Measurements from ENCODE around the gene MANSC4.

The MANSC4 gene

DNA sequence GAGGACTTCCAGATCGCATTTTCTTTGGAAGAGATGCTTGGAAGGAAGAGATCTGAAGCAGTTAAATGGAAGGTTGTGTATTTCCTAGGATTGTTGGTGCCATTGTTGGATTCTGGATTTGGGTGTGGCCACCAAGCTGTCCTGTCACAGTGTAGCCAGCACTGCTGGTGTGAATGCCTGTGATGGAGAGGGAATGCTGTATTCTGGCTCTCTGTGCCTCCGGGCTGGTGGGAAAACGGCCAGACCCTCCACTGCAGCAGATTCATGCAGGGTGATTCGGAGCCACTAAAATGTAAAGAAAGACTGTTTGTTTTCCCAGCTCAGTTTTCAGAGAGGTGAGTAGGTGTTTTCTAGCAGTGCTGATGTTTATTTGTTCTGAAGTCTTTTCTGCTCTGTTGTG is 30.7 kb upstream of the MANSC4 start:
- H3K9me3 Mint-ChIP-seq: no peaks in the 10 kb centered on the region
- peaks cover 30% of the 10 kb centered on the region for H3K27me3 Mint-ChIP-seq (ENCODE audit: low read depth)
- no peak overlapping the region for H3K27ac Mint-ChIP-seq
- H3K4me1 Mint-ChIP-seq (ENCODE audit: low read depth): peaks cover 13% of the 10 kb centered on the region
- H3K36me3 Mint-ChIP-seq (ENCODE audit: low read depth): no peaks in the 10 kb centered on the region
- H3K4me3 Mint-ChIP-seq: no peak overlapping the region

DNA sequence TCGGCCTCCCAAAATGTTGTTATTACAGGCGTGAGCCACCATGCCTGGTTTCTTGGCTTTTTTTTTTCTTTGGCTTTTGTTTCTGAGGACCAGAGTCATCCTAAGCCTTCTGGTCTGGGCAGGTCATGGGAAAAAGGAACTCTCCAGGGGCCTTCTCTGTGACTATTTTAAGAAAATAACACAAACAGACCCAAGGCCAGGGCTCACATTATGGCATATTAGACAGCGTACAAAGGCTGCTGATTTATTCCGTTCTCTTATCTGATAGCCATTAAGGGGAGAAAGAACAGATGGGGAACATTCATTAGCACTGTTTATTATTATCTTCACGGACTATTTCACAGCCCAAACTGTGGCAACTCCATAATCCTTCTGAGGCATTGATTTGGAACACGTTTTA is 28.8 kb upstream of the MANSC4 start:
- H3K9me3 Mint-ChIP-seq: no peaks in the 10 kb centered on the region
- no peak overlapping the region for H3K27ac Mint-ChIP-seq
- peaks cover 11% of the 10 kb centered on the region for H3K4me1 Mint-ChIP-seq (ENCODE audit: low read depth)
- no peaks in the 10 kb centered on the region for H3K36me3 Mint-ChIP-seq (ENCODE audit: low read depth)
- H3K4me3 Mint-ChIP-seq: no peak overlapping the region
- H3K27me3 Mint-ChIP-seq (ENCODE audit: low read depth): peaks cover 25% of the 10 kb centered on the region

DNA sequence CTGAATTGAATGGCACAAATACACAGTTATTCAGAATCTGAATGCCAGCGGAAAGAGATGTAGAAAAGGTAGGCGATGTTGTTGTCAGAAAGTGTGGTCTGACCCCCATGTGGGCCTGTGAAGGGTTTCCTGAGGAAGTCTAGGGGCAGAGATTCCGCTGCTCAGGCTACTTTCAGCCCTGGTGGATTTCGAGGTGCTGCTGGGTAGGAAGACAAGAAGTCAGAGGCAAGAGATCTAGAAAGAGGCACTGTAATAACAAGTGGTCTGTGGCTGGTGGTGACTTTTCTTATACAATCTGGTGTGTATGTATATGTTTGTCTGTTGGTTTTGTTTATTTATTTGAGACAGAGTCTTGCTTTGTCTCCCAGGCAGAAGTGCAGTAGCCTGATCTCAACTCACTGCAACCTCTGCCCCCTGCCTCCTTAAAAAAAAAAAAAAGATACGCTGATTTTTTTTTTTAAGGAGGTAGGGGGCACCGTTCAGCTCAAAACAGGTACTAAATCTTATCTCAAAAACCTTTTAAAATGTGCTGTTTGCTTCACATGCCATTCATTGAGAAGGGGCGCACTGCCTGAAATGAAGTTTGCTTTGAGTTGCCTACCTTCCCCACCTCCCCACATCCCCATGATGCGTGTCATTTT is 27.1 kb upstream of the MANSC4 start:
- Mint-ChIP-seq H3K4me3 (peak overlapping the region; percentile 38), H3K27ac (no peak overlapping the region), H3K9me3 (no peaks in the 10 kb centered on the region), H3K36me3 (ENCODE audit: low read depth) (no peaks in the 10 kb centered on the region), H3K4me1 (ENCODE audit: low read depth) (peaks cover 13% of the 10 kb centered on the region), H3K27me3 (ENCODE audit: low read depth) (peaks cover 21% of the 10 kb centered on the region)

DNA sequence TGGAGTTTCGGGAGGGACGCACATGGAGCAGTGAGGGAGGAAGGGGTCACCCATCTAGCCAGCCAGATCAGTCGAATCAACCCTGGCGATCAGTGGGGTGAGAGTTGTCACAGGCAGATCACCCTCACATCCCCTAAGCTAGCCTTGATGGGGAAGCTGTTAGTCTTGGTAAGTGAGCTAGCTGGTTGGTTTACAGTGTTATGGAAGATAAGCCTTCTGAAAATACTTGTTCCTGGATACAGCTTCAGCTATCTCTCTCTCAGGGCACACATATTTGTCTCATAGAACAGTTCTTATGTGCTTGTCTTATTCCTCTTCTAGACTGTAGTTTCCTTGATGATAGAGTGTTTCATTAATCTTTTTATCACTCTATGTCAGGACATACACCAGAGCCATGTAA is 26.2 kb upstream of the MANSC4 start:
- H3K4me3 Mint-ChIP-seq: no peak overlapping the region
- H3K9me3 Mint-ChIP-seq: no peaks in the 10 kb centered on the region
- peaks cover 20% of the 10 kb centered on the region for H3K4me1 Mint-ChIP-seq (ENCODE audit: low read depth)
- H3K27me3 Mint-ChIP-seq (ENCODE audit: low read depth): peaks cover 14% of the 10 kb centered on the region
- H3K27ac Mint-ChIP-seq: no peak overlapping the region
- no peaks in the 10 kb centered on the region for H3K36me3 Mint-ChIP-seq (ENCODE audit: low read depth)

DNA sequence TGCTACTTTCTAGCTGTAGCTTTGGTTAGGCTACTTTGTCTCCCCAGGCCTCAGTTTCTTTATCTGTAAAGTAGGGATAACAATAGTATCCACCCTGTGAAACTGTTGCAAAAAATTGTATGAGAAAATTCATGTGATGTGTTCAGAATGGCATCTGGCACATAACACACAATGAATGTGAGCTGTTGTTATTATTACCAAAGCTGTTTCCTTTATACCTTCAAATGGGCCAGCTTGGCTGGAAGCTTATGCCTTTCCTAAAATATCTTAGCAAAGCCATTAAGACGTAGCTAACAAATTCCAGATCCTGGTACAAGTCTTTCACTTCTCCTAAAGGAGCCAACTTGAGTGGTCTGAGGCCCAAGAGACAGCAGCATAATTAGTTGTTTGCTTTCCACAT is 25.2 kb upstream of the MANSC4 start:
- H3K36me3 Mint-ChIP-seq (ENCODE audit: low read depth): peaks cover 2% of the 10 kb centered on the region
- peaks cover 26% of the 10 kb centered on the region for H3K4me1 Mint-ChIP-seq (ENCODE audit: low read depth)

DNA sequence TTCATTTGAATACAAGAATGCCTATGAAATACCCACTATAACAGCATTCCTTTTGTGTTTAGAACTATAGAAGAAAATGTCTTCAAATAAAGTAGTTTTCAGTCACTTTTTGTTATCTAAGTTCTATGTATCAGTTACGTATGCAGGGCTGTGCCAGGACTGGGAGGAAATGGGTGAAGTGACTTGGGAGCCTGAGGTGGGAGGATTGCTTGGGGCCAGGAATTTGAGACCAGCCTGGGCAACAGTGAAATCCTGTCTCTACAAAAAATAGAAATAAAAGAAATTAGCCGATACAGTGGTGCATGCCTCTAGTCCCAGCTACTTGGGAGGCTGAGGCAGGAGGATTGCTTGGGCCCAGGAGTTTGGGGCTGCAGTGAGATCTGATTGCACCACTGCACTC is 22.9 kb upstream of the MANSC4 start:
- H3K4me1 Mint-ChIP-seq (ENCODE audit: low read depth): peaks cover 26% of the 10 kb centered on the region
- peaks cover 11% of the 10 kb centered on the region for H3K36me3 Mint-ChIP-seq (ENCODE audit: low read depth)
- H3K4me3 Mint-ChIP-seq: no peak overlapping the region
- H3K27me3 Mint-ChIP-seq (ENCODE audit: low read depth): peaks cover 7% of the 10 kb centered on the region
- no peak overlapping the region for H3K27ac Mint-ChIP-seq
- H3K9me3 Mint-ChIP-seq: no peaks in the 10 kb centered on the region

More for the DNA sequence above, 25.2 kb upstream of the MANSC4 start:
- Mint-ChIP-seq H3K27me3 (ENCODE audit: low read depth) (peaks cover 8% of the 10 kb centered on the region), H3K4me3 (no peak overlapping the region), H3K9me3 (no peaks in the 10 kb centered on the region), H3K27ac (no peak overlapping the region)

DNA sequence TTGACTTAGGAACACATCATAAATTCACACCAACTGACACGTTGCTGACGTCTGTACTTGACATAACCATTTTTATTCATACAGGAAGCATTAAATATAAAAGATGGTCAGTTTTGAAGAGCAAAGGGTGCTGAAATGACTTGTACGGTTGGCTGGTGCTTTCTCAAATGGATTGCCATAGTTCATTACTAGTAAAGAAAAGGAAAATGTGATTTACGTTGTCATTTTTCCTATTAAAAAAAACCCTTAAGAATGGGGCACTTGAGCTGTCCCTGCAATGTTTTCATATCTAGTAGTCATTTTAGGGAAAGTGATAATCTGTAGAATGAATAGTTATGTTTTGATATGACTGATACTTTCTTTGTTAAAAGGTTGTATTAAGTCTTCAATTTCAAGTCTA is 22.5 kb upstream of the MANSC4 start:
- Mint-ChIP-seq H3K4me1 (ENCODE audit: low read depth) (peaks cover 26% of the 10 kb centered on the region), H3K36me3 (ENCODE audit: low read depth) (peaks cover 14% of the 10 kb centered on the region), H3K4me3 (no peak overlapping the region), H3K27me3 (ENCODE audit: low read depth) (peaks cover 4% of the 10 kb centered on the region), H3K27ac (no peak overlapping the region), H3K9me3 (no peaks in the 10 kb centered on the region)

DNA sequence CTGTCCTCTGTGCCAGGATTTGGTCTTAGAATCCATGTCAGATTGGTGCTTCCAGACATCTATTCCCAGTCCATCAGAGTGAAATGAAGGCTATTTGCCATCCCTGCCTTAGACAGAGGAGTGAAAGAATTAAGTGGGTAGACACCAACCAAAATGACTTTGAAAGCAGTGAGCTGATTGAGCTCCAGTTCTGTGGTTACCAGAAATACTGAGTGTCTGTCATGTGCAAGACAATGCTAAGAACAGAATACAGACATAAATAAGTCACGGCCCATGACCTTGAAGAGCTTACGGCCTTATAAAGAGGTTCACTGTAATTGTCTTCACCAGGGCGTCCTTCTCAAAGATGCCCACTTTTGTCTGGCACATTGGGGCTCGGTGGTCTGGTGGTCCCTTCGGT is 21.6 kb upstream of the MANSC4 start:
- Mint-ChIP-seq H3K4me3 (no peak overlapping the region), H3K4me1 (ENCODE audit: low read depth) (peaks cover 20% of the 10 kb centered on the region), H3K27ac (no peak overlapping the region), H3K27me3 (ENCODE audit: low read depth) (no peaks in the 10 kb centered on the region), H3K36me3 (ENCODE audit: low read depth) (peaks cover 21% of the 10 kb centered on the region), H3K9me3 (no peaks in the 10 kb centered on the region)

DNA sequence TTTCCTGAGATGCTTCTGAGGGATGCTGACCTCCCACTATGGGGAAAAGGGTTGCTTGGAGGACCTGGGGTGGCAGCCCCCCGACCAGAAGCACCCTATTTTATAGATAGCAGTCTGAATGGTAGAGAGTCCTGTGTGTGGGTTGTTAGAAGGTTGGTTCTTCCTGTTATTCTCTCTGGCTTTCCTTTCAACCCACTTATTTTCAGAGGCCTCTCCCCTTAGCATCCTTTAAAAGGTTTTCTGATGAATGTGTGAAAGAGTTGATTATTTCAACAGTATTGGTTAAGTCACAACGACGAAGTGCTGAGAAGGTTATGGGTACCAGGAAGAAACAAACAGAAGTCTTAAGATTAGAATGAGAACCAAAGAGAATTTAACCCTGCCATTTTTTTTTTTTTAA is 20.8 kb upstream of the MANSC4 start:
- no peaks in the 10 kb centered on the region for H3K9me3 Mint-ChIP-seq
- peaks cover 23% of the 10 kb centered on the region for H3K36me3 Mint-ChIP-seq (ENCODE audit: low read depth)
- H3K4me3 Mint-ChIP-seq: peak overlapping the region; percentile 11
- H3K27me3 Mint-ChIP-seq (ENCODE audit: low read depth): no peaks in the 10 kb centered on the region
- peak overlapping the region; percentile 53 for H3K27ac Mint-ChIP-seq
- H3K4me1 Mint-ChIP-seq (ENCODE audit: low read depth): peaks cover 16% of the 10 kb centered on the region

DNA sequence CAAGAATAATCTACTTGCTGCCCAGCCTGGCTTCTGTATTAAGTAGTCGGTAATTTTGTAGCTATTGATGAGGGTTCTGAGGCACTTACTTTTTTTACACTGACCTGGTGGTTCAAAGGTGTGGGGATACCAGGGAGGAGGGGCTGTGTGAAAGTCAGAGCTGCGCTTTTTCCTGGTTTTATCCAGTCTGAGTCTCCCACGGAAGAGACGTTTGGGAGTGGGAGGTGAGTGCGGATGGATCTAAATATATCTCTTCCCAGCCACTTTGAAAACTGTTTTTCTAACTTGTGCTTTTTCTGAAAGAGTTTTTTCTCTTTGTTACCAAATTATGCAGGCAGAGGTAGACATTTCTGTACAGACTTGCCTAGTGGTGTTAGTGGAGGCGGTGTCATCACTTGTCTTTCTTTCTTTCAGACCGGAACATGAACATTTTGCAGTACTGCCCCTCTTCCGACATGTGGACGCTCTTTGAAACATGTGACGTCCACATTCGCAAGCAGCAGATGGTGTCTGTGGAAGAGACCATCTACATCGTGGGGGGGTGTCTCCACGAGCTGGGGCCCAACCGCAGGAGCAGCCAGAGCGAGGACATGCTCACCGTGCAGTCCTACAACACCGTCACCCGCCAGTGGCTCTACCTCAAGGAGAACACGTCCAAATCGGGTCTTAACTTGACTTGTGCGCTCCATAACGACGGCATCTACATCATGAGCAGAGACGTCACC is 17.4 kb upstream of the MANSC4 start:
- H3K4me1 Mint-ChIP-seq (ENCODE audit: low read depth): peaks cover 21% of the 10 kb centered on the region
- no peaks in the 10 kb centered on the region for H3K27me3 Mint-ChIP-seq (ENCODE audit: low read depth)
- H3K4me3 Mint-ChIP-seq: no peak overlapping the region
- H3K27ac Mint-ChIP-seq: no peak overlapping the region
- no peaks in the 10 kb centered on the region for H3K9me3 Mint-ChIP-seq
- H3K36me3 Mint-ChIP-seq (ENCODE audit: low read depth): peaks cover 36% of the 10 kb centered on the region

DNA sequence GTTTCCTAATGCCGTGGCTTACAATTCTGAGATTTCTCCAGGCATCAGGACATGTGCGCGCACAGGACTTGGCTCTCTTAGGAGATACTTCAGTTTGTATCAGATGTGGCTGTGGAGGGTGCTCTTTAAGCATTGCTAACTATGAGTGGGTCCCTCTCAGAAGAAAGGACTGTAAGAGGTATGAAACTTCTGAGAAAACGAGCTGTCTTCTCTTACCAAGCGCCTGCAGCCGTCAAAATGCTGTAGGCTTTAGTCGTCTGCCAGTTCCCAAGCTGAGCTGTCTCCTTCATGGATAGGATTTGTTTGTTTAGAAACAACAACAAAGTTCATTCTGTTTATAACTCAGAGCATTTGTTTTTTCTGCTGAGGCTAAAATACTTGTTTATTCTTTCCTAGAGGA is 16.1 kb upstream of the MANSC4 start:
- H3K4me1 Mint-ChIP-seq (ENCODE audit: low read depth): peaks cover 11% of the 10 kb centered on the region
- no peak overlapping the region for H3K4me3 Mint-ChIP-seq
- no peak overlapping the region for H3K27ac Mint-ChIP-seq
- peaks cover 47% of the 10 kb centered on the region for H3K36me3 Mint-ChIP-seq (ENCODE audit: low read depth)
- H3K27me3 Mint-ChIP-seq (ENCODE audit: low read depth): no peaks in the 10 kb centered on the region
- H3K9me3 Mint-ChIP-seq: no peaks in the 10 kb centered on the region

DNA sequence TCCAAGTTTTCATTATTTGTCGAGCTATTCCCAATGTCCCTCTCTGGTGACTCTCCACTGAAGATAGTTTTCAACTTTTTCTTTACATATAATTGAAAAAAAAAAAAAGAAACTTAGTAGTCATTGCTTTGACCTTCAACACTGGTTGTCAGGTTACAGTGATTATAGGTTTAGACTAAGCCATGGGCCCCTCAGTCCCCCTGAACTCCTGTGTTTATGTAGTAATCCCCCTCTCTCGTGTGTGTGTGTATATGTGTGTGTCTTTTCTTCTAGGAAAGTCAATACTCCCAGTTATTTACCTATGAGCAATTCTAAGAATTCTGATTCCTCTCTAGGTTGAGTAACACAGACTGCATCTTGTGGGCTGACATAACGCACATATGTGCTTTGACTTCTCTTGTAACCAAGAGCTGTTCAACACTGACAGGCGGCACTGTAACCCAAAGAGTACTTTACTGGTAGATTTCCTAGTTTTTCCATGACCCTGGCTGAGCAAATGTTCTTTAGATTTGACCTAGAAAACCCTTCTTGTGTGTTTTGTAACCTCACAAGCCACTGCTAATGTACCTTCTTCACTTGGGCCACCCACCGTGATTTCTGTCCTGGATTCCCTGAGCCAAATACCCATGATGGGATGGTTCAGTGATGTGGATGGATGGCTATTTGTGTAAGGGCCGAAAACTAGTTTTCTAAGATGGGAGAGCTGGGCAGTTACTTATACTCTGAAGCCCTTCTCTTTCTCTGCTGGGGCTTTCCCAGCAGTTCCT is 15.0 kb upstream of the MANSC4 start:
- no peak overlapping the region for H3K4me3 Mint-ChIP-seq
- H3K27ac Mint-ChIP-seq: peak overlapping the region; percentile 2
- peaks cover 45% of the 10 kb centered on the region for H3K36me3 Mint-ChIP-seq (ENCODE audit: low read depth)
- no peaks in the 10 kb centered on the region for H3K27me3 Mint-ChIP-seq (ENCODE audit: low read depth)
- H3K4me1 Mint-ChIP-seq (ENCODE audit: low read depth): peaks cover 6% of the 10 kb centered on the region
- no peaks in the 10 kb centered on the region for H3K9me3 Mint-ChIP-seq

DNA sequence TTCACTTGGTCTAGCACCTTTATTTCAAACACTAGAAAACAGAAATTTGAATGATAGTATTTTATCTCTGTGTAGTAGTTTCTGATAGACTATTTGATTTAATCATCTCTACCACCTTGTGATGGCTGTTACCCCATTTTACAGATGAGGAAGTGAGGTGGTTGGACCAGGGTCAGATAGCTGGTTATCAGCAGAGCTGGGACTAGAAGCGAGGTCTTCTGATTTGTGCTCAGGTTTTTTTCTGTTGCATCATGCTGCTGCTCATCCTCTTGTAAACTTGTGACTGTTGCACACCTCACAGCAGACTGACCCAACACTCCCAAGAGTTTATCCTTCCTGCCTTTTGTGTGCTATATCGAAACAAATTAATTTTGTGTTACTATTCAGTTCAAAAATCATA is 10.1 kb upstream of the MANSC4 start:
- Mint-ChIP-seq H3K27me3 (ENCODE audit: low read depth) (no peaks in the 10 kb centered on the region), H3K9me3 (no peaks in the 10 kb centered on the region), H3K36me3 (ENCODE audit: low read depth) (peaks cover 27% of the 10 kb centered on the region), H3K4me3 (no peak overlapping the region), H3K4me1 (ENCODE audit: low read depth) (peaks cover 14% of the 10 kb centered on the region), H3K27ac (no peak overlapping the region)

DNA sequence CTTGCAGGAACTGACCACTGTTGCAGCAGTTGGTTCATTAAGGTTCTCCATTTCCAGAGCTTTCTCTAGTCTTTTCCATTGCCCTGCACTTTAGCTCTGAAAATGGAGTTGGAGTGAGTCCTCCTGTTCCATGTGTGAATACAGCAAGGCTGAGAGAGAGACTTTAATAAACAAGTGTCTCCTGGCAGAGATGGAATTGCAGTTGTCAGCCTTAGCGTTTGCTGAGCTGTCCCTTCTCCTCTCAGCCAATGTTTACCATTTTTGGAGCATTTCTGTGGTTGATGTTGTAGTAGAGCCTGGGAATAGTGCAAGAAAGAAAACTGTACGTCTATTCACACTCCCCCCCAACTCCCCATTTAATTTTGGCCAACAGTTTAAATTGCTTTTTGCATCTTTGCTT is 7.5 kb upstream of the MANSC4 start:
- H3K4me3 Mint-ChIP-seq: no peak overlapping the region
- H3K27me3 Mint-ChIP-seq (ENCODE audit: low read depth): no peaks in the 10 kb centered on the region
- peaks cover 18% of the 10 kb centered on the region for H3K4me1 Mint-ChIP-seq (ENCODE audit: low read depth)
- H3K27ac Mint-ChIP-seq: no peak overlapping the region
- H3K36me3 Mint-ChIP-seq (ENCODE audit: low read depth): peaks cover 17% of the 10 kb centered on the region
- no peaks in the 10 kb centered on the region for H3K9me3 Mint-ChIP-seq
